ENCODE data around the gene CAMTA1.

The CAMTA1 gene

GRCh38 chr1:7077970-7078369, 292.7 kb downstream of the CAMTA1 start:
- no peak overlapping the region for H3K27ac Mint-ChIP-seq
- peaks cover 4% of the 10 kb centered on the region for H3K27me3 Mint-ChIP-seq
- intact Hi-C loops (cut with micrococcal nuclease), result no loop called here
- H3K9me3 Mint-ChIP-seq, result peaks cover 9% of the 10 kb centered on the region
- H3K4me3 Mint-ChIP-seq, result no peak overlapping the region
- no peaks in the 10 kb centered on the region for H3K4me1 Mint-ChIP-seq (ENCODE audit: low read depth)
- H3K36me3 Mint-ChIP-seq (ENCODE audit: low read depth), result no peaks in the 10 kb centered on the region

- Mint-ChIP-seq H3K27ac (no peak overlapping the region), H3K4me3 (no peak overlapping the region), H3K4me1 (ENCODE audit: low read depth) (no peaks in the 10 kb centered on the region), H3K27me3 (peaks cover 4% of the 10 kb centered on the region), H3K9me3 (peaks cover 9% of the 10 kb centered on the region), H3K36me3 (ENCODE audit: low read depth) (no peaks in the 10 kb centered on the region)
- intact Hi-C loops (cut with micrococcal nuclease), result no loop called here
Observed at GRCh38 chr1:7079637-7080036, 294.4 kb downstream of the CAMTA1 start.

GRCh38 chr1:7084232-7084894, 299.1 kb downstream of the CAMTA1 start:
- Mint-ChIP-seq H3K27me3 (peaks cover 2% of the 10 kb centered on the region), H3K4me1 (ENCODE audit: low read depth) (no peaks in the 10 kb centered on the region), H3K9me3 (peaks cover 7% of the 10 kb centered on the region), H3K4me3 (no peak overlapping the region), H3K27ac (no peak overlapping the region), H3K36me3 (ENCODE audit: low read depth) (no peaks in the 10 kb centered on the region)
- intact Hi-C loops (cut with micrococcal nuclease), result no loop called here

- Mint-ChIP-seq H3K4me1 (ENCODE audit: low read depth) (no peaks in the 10 kb centered on the region), H3K27me3 (peaks cover 2% of the 10 kb centered on the region), H3K27ac (no peak overlapping the region), H3K36me3 (ENCODE audit: low read depth) (no peaks in the 10 kb centered on the region), H3K4me3 (no peak overlapping the region), H3K9me3 (no peaks in the 10 kb centered on the region)
- intact Hi-C loops (cut with micrococcal nuclease), result no loop called here
Observed at GRCh38 chr1:7085521-7085920, 300.3 kb downstream of the CAMTA1 start.

- Mint-ChIP-seq H3K9me3 (no peaks in the 10 kb centered on the region), H3K36me3 (ENCODE audit: low read depth) (no peaks in the 10 kb centered on the region), H3K27ac (no peak overlapping the region), H3K27me3 (peaks cover 2% of the 10 kb centered on the region), H3K4me1 (ENCODE audit: low read depth) (no peaks in the 10 kb centered on the region), H3K4me3 (no peak overlapping the region)
- intact Hi-C loops (cut with micrococcal nuclease), result no loop called here
Observed at GRCh38 chr1:7086106-7086505, 300.9 kb downstream of the CAMTA1 start.

- Mint-ChIP-seq H3K4me3 (no peak overlapping the region), H3K27me3 (peaks cover 2% of the 10 kb centered on the region), H3K4me1 (ENCODE audit: low read depth) (no peaks in the 10 kb centered on the region), H3K9me3 (no peaks in the 10 kb centered on the region), H3K36me3 (ENCODE audit: low read depth) (no peaks in the 10 kb centered on the region), H3K27ac (no peak overlapping the region)
- intact Hi-C loops (cut with micrococcal nuclease), result no loop called here
Observed at GRCh38 chr1:7087888-7088287, 302.6 kb downstream of the CAMTA1 start.

GRCh38 chr1:7089497-7089896, 304.2 kb downstream of the CAMTA1 start:
- no peaks in the 10 kb centered on the region for H3K36me3 Mint-ChIP-seq (ENCODE audit: low read depth)

GRCh38 chr1:7093297-7093696, 308.0 kb downstream of the CAMTA1 start:
- intact Hi-C loops (cut with micrococcal nuclease), result no loop called here
- H3K27me3 Mint-ChIP-seq, result peaks cover 2% of the 10 kb centered on the region
- H3K9me3 Mint-ChIP-seq, result no peaks in the 10 kb centered on the region
- H3K4me3 Mint-ChIP-seq, result no peak overlapping the region
- no peak overlapping the region for H3K27ac Mint-ChIP-seq
- no peaks in the 10 kb centered on the region for H3K4me1 Mint-ChIP-seq (ENCODE audit: low read depth)
- no peaks in the 10 kb centered on the region for H3K36me3 Mint-ChIP-seq (ENCODE audit: low read depth)

More at GRCh38 chr1:7089497-7089896, 304.2 kb downstream of the CAMTA1 start:
- intact Hi-C loops (cut with micrococcal nuclease), result no loop called here
- Mint-ChIP-seq H3K9me3 (no peaks in the 10 kb centered on the region), H3K27ac (no peak overlapping the region), H3K27me3 (no peaks in the 10 kb centered on the region), H3K4me3 (no peak overlapping the region), H3K4me1 (ENCODE audit: low read depth) (no peaks in the 10 kb centered on the region)

GRCh38 chr1:7094086-7094485, 308.8 kb downstream of the CAMTA1 start:
- Mint-ChIP-seq H3K9me3 (no peaks in the 10 kb centered on the region), H3K4me1 (ENCODE audit: low read depth) (no peaks in the 10 kb centered on the region), H3K27ac (no peak overlapping the region), H3K27me3 (peaks cover 2% of the 10 kb centered on the region), H3K36me3 (ENCODE audit: low read depth) (no peaks in the 10 kb centered on the region), H3K4me3 (no peak overlapping the region)
- intact Hi-C loops (cut with micrococcal nuclease), result no loop called here

GRCh38 chr1:7094509-7094908, 309.3 kb downstream of the CAMTA1 start:
- H3K9me3 Mint-ChIP-seq, result no peaks in the 10 kb centered on the region
- no peaks in the 10 kb centered on the region for H3K36me3 Mint-ChIP-seq (ENCODE audit: low read depth)
- no peak overlapping the region for H3K27ac Mint-ChIP-seq
- no peak overlapping the region for H3K4me3 Mint-ChIP-seq
- H3K27me3 Mint-ChIP-seq, result peaks cover 2% of the 10 kb centered on the region
- intact Hi-C loops (cut with micrococcal nuclease), result no loop called here
- no peaks in the 10 kb centered on the region for H3K4me1 Mint-ChIP-seq (ENCODE audit: low read depth)

GRCh38 chr1:7095343-7095964, 310.2 kb downstream of the CAMTA1 start:
- H3K27ac Mint-ChIP-seq, result no peak overlapping the region
- H3K4me1 Mint-ChIP-seq (ENCODE audit: low read depth), result no peaks in the 10 kb centered on the region
- H3K27me3 Mint-ChIP-seq, result peaks cover 5% of the 10 kb centered on the region
- H3K36me3 Mint-ChIP-seq (ENCODE audit: low read depth), result no peaks in the 10 kb centered on the region
- no peaks in the 10 kb centered on the region for H3K9me3 Mint-ChIP-seq
- no peak overlapping the region for H3K4me3 Mint-ChIP-seq
- intact Hi-C loops (cut with micrococcal nuclease), result no loop called here

GRCh38 chr1:7097938-7098592, 312.8 kb downstream of the CAMTA1 start:
- Mint-ChIP-seq H3K27me3 (peaks cover 5% of the 10 kb centered on the region), H3K9me3 (no peaks in the 10 kb centered on the region), H3K36me3 (ENCODE audit: low read depth) (no peaks in the 10 kb centered on the region), H3K4me1 (ENCODE audit: low read depth) (no peaks in the 10 kb centered on the region), H3K27ac (no peak overlapping the region), H3K4me3 (no peak overlapping the region)
- intact Hi-C loops (cut with micrococcal nuclease), result no loop called here

- H3K4me1 Mint-ChIP-seq (ENCODE audit: low read depth), result no peaks in the 10 kb centered on the region
- intact Hi-C loops (cut with micrococcal nuclease), result no loop called here
- H3K27ac Mint-ChIP-seq, result no peak overlapping the region
- H3K4me3 Mint-ChIP-seq, result no peak overlapping the region
- peaks cover 5% of the 10 kb centered on the region for H3K27me3 Mint-ChIP-seq
- H3K9me3 Mint-ChIP-seq, result no peaks in the 10 kb centered on the region
- no peaks in the 10 kb centered on the region for H3K36me3 Mint-ChIP-seq (ENCODE audit: low read depth)
Observed at GRCh38 chr1:7098641-7099040, 313.4 kb downstream of the CAMTA1 start.

GRCh38 chr1:7100479-7100878, 315.2 kb downstream of the CAMTA1 start:
- H3K4me3 Mint-ChIP-seq, result no peak overlapping the region
- H3K9me3 Mint-ChIP-seq, result no peaks in the 10 kb centered on the region
- H3K4me1 Mint-ChIP-seq (ENCODE audit: low read depth), result no peaks in the 10 kb centered on the region
- intact Hi-C loops (cut with micrococcal nuclease), result no loop called here
- no peaks in the 10 kb centered on the region for H3K36me3 Mint-ChIP-seq (ENCODE audit: low read depth)
- peaks cover 5% of the 10 kb centered on the region for H3K27me3 Mint-ChIP-seq
- H3K27ac Mint-ChIP-seq, result no peak overlapping the region

Data from dendritic cell treated with granulocyte-macrophage colony-stimulating factor and Interleukin-4, amounts not matched to agents 40 ng/mL and 50 ng/mL, for 4 days (primary cell).